HG03439 (cell line): ENCODE measurements around the gene EGLN2.
"Not testable (repeated sequence)": the region's sequence is repeated elsewhere in the genome, so short reads cannot be mapped to it uniquely, and the experiment has no call there.

ENCODE experiments used
- ATAC-seq: cut with Tn5 transposase; IDR thresholded peaks from one replicate; pipeline ENCODE4 v1.9.1; 2021; ENCODE audit warnings: mild to moderate bottlenecking, moderate library complexity; ENCODE audit not compliant: unreplicated experiment

EGLN2 gene

DNA sequence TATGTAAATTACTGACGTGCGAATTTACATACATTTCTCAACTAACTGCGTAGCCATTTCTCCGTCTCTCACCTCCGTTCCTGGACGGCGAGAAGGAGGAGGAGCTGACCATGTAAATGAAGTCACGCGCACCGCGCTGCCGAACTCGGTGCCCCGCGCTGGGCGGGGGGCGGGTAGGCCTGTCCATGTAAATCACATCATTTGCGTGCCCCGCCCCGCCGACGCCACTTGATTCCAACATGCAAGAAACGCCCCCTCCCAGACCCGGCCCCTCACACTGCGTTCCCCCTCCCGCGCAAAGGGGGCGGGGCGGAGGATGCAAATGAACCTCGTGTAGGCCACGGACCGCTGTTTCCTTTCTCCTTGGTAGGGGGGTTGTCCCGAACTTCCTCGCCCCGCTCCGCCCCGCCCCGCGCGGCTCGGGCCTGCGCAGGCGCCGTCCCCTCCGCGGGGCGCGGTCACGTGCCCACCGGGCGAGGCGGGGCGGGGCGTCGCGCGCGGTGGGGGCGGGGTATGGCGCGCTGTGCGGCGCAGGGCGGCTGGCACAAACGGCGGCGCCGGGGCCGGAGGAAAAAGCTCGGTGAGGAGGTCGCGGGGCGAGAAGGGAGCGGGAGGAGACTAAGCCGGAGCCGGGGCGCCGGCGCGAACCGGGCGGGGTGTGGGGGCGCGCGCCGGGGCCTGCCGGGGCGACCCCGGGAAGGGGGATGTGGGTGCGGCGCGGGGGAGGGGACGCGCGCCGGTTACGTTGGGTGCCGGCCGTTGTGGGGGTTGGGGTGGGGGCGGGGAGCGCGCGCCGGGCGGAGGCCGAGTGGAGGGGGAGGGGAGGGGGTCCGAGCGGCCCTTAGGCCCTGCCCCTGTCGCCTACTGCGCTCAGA, at the start of gene EGLN2:
EGLN2 (plus strand) TSS at position 509 of the 875 bp plus-strand sequence. CDS start 1,382 bp downstream, outside the sequence.
- peak; percentile 80 for ATAC-seq

- ATAC-seq: peak; percentile 75
Measured at GRCh38 chr19:40750058-40750873, 48.7 kb upstream of the EGLN2 start, which contains the start of gene ACTMAP. Gene ACTMAP (minus strand): TSS chr19:40750477. CDS start chr19:40749803, 674 bp downstream.

DNA sequence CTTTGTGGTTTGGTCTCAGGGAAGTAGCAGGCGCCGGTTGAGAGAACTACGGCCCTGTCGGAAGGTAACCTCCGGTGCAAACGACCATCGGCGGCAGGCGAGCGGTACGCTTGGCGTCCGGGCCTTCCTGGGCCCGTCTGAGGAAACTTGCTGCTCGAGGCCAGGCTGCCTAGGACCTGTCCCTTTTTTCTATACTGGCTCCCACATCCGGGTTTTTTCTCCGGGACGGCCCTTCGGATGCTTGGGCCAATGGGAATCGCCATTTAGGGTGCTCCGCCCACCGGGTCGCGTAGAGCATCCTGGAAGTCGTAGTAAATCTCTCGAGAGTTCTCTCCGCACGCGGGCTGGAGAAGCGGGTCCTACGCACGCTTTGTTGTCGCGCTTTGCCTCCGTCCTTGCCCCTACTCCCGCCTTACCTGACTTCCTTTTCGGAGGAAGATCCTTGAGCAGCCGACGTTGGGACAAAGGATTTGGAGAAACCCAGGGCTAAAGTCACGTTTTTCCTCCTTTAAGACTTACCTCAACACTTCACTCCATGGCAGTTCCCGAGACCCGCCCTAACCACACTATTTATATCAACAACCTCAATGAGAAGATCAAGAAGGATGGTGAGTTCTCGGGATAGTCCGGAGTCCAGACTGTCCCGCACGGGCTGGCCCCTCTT, 48.0 kb upstream of the EGLN2 start, which contains the start of gene SNRPA:
SNRPA (plus strand) TSS at position 330 of the 664 bp plus-strand sequence; CDS start at position 536, 206 bp downstream.
- ATAC-seq: peak; percentile 56

DNA sequence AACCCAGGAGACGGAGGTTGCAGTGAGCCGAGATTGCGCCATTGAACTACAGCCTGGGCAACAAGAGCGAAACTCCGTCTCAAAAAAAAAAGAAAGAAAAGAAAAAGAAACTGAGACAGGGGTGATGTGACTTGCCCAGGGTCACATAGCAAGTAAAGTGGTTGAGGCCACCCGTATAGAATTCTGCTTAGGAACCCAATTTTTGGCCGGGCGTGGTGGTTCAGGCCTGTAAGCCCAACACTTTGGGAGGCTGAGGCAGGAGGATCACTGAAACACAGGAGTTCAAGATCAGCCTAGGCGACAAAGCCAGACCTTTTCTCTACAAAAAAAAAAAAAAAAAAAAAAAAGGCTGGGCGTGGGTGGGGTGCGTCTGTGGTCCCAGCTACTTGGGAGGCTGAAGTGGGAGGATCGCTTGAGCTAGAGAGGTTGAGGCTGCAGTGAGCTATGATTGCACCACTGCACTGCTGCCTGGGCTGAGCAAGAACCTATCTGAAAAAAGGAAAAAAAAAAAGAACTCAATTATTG, 46.7 kb upstream of the EGLN2 start:
- no peak for ATAC-seq

- no peak for ATAC-seq
Measured at GRCh38 chr19:40754611-40755247, 44.3 kb upstream of the EGLN2 start.

DNA sequence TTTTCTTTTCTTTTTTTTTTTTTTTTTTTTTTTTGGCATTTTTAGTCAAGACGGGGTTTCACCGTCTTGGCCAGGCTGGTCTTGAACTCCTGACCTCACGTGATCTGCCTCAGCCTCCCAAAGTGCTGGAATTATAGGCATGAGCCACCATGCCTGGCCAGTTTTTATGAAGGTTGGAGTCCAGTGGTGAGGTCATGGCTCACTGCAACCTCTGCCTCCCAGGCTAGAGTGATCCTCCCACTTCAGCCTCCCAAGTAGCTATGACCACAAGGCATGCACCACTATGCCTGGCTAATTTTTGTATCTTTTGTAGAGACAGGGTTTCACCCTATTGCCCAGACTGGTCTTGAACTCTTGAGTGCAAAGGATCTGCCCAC, 43.8 kb upstream of the EGLN2 start:
- no peak for ATAC-seq

GRCh38 chr19:40755791-40756190, 43.2 kb upstream of the EGLN2 start:
- ATAC-seq: no peak

GRCh38 chr19:40756502-40757110, 42.4 kb upstream of the EGLN2 start:
- ATAC-seq: no peak

DNA sequence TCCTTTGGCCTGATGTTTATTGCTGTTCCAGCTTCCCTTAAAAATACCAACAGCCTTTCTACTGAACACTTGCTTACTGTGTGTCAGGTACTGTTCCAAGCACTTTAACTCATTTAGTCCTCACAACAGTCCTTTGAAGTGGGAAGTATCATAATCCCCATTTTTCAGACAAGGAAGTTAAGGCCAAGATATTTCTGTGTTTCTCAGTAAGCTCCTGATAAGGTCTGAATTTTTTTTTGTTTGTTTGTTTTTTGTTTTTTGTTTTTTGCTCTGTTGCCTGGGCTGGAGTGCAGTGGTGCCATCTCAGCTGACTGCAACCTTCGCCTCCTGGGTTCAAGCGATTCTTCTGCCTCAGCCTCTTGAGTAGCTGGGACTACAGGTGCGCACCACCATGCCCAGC, 40.5 kb upstream of the EGLN2 start:
- ATAC-seq: no peak

- ATAC-seq: no peak
Measured at GRCh38 chr19:40759352-40759751, 39.6 kb upstream of the EGLN2 start.

DNA sequence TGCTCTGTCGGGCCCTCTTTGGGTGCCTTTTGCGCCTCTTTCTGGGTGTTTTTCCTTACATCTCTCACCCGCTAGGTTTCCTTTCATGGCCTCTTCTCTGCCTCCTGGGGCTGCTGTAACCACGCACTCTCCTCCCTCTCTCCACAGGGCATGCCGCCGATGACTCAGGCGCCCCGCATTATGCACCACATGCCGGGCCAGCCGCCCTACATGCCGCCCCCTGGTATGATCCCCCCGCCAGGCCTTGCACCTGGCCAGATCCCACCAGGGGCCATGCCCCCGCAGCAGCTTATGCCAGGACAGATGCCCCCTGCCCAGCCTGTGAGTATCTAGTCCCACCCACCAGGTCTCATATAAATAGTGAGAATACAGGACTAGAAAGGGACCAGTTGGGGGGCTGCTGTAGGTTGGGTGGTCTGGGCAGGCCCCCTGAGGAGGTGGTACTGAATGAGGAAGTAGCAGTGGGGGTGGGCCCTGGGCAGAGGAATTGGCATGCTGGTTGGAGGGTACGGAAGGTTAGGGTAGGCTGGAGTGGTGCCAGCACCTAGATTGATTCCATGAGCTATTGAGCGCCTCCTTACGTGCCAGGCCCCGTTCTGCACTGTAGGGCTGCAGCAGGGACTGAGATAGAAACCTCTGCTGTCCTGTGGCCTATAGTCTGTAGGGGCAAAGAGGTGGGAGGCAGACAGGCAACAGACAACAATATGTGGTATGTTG, 36.1 kb upstream of the EGLN2 start:
- no peak for ATAC-seq

DNA sequence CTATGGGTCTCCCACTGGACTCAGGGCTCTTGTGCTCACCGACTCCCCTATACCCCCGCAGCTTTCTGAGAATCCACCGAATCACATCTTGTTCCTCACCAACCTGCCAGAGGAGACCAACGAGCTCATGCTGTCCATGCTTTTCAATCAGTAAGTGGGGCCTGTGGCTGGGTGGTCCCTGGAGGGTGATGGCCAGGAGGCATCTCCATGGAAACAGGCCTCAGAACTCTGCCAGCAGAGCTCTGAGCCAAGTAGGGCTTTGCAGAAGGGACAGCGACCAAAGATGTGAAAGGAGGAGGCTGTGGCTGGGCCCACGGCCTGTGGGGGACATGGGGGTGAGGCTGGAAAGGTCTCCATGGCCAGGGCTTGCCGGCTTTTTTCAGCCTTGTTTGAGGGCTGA, 35.5 kb upstream of the EGLN2 start:
- no peak for ATAC-seq

- ATAC-seq: no peak
Measured at GRCh38 chr19:40763963-40764362, 35.0 kb upstream of the EGLN2 start.

DNA sequence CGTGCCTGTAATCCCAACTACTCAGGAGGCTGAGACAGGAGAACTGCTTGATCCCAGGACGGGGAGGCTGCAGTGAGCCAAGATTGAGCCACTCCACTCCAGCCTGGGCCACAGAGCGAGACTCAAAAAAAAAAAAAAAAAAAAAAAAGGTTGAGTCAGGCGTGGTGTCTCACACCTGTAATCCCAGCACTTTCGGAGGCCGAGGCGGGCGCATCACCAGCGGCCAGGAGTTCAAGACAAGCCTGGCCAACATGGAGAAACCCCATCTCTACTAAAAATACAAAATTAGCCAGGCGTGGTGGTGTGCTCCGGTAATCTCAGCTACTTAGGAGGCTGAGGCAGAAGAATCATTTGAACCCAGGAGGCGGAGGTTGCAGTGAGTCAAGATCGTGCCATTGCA, 32.6 kb upstream of the EGLN2 start:
- ATAC-seq: not testable (repeated sequence)

GRCh38 chr19:40768869-40769268, 30.1 kb upstream of the EGLN2 start:
- no peak for ATAC-seq

DNA sequence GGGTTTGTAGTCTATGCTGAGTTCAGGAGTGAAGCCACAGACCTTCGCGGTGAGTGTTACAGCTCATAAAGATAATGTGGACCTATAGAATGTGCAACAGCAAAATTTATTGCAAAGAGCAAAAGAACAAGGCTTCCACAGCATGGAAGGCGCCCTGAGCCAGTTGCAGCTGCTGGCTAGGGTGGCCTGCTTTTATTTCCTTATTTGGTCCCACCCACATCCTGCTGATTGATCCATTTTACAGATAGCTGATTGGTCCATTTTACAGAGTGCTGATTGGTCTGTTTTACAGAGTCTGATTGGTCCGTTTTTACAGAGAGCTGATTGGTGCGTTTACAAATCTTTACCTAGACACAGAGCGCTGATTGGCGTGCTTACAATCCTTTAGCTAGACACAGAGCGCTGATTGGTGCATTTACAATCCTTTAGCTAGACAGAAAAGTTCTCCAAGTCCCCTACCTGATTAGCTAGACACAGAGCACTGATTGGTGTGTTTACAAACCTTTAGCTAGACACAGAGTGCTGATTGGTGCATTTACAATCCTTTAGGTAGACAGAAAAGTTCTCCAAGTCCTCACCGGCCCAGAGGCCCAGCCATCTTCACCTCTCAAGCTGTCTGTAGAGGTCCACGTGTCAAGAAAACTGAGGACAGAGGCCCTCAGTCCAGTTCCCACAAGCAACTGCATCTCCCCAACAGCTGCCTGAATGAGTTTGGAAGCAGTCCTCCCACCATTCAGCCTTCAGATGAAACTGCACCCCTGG, 27.7 kb upstream of the EGLN2 start:
- not testable (repeated sequence) for ATAC-seq

GRCh38 chr19:40774916-40775631, 23.9 kb upstream of the EGLN2 start, which contains the start of gene MIA:
Gene MIA (plus strand): TSS chr19:40775521. CDS start chr19:40775543, 22 bp downstream.
- ATAC-seq: no peak

DNA sequence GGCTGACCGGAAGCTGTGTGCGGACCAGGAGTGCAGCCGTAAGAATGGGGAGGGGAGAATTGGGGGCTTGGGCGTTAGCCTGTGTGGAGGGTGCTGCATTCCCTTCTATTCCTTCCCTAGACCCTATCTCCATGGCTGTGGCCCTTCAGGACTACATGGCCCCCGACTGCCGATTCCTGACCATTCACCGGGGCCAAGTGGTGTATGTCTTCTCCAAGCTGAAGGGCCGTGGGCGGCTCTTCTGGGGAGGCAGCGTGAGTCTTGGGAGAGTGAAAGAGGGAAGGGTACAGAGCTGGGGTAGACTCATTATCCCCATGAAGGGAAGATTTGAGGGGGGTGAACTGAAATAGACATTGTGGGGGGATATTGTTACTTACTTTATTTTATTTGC, 23.4 kb upstream of the EGLN2 start:
- no peak for ATAC-seq
